ENCODE measurements around the gene IL9. TPM values are rescaled to one million over a fixed set of nuclear protein-coding genes. Genes with fewer than 3 reads are reported as not detected.
A peak's percentile ranks its signal among the peaks of the same experiment; 100 is the strongest.

IL9 gene
- total RNA-seq, 1 donor from 2014 or later: not detected

- Histone ChIP-seq H3K4me1 (no peaks in the 10 kb centered on the region), H3K9me3 (no peaks in the 10 kb centered on the region), H3K27me3 (no peaks in the 10 kb centered on the region), H3K36me3 (no peaks in the 10 kb centered on the region), H3K4me3 (no peak overlapping the region), H3K27ac (no peak overlapping the region)
- no peak for TF ChIP-seq CTCF (IDR thresholded peaks at IDR 0.05)
- no peak for DNase-seq (ENCODE audit: low spot score in 2 of 2)
- intact Hi-C loops (cut with DNase I): loop anchor here (5.0 kb wide), 1 partner anchor 196 kb away; no protein-coding TSS in a partner anchor
These were observed 9.5 kb downstream of the IL9 start for GRCh38 chr5:135886136-135886535.

- H3K9me3 ChIP-seq: no peaks in the 10 kb centered on the region
These were observed 10.6 kb downstream of the IL9 start for GRCh38 chr5:135885031-135885430.

GRCh38 chr5:135883441-135883840 lies 12.2 kb downstream of the IL9 start:
- no peaks in the 10 kb centered on the region for H3K9me3 ChIP-seq
- intact Hi-C loops (cut with DNase I): no loop called here
- TF ChIP-seq CTCF (IDR thresholded peaks at IDR 0.05): no peak

More at GRCh38 chr5:135885031-135885430, 10.6 kb downstream of the IL9 start:
- Histone ChIP-seq H3K27ac (no peak overlapping the region), H3K36me3 (no peaks in the 10 kb centered on the region), H3K4me1 (no peaks in the 10 kb centered on the region), H3K27me3 (no peaks in the 10 kb centered on the region), H3K4me3 (no peak overlapping the region)
- intact Hi-C loops (cut with DNase I): loop anchor here (5.0 kb wide), 1 partner anchor 197 kb away; no protein-coding TSS in a partner anchor
- no peak for TF ChIP-seq CTCF (IDR thresholded peaks at IDR 0.05)
- DNase-seq (ENCODE audit: low spot score in 2 of 2): no peak

GRCh38 chr5:135883026-135883425 lies 12.6 kb downstream of the IL9 start:
- no peak overlapping the region for H3K27ac ChIP-seq
- H3K36me3 ChIP-seq: no peaks in the 10 kb centered on the region
- no peak for TF ChIP-seq CTCF (IDR thresholded peaks at IDR 0.05)
- no peaks in the 10 kb centered on the region for H3K4me1 ChIP-seq
- no peaks in the 10 kb centered on the region for H3K9me3 ChIP-seq
- no peak overlapping the region for H3K4me3 ChIP-seq
- H3K27me3 ChIP-seq: no peaks in the 10 kb centered on the region
- intact Hi-C loops (cut with DNase I): no loop called here
- no peak for DNase-seq (ENCODE audit: low spot score in 2 of 2)

More at GRCh38 chr5:135883441-135883840, 12.2 kb downstream of the IL9 start:
- no peaks in the 10 kb centered on the region for H3K36me3 ChIP-seq
- H3K27ac ChIP-seq: no peak overlapping the region
- H3K4me1 ChIP-seq: no peaks in the 10 kb centered on the region
- no peaks in the 10 kb centered on the region for H3K27me3 ChIP-seq
- DNase-seq (ENCODE audit: low spot score in 2 of 2): no peak
- H3K4me3 ChIP-seq: no peak overlapping the region

GRCh38 chr5:135881819-135882218 lies 13.8 kb downstream of the IL9 start:
- no peaks in the 10 kb centered on the region for H3K27me3 ChIP-seq
- intact Hi-C loops (cut with DNase I): no loop called here
- H3K36me3 ChIP-seq: no peaks in the 10 kb centered on the region
- no peak for TF ChIP-seq CTCF (IDR thresholded peaks at IDR 0.05)
- DNase-seq (ENCODE audit: low spot score in 2 of 2): peak in 1 of 2 donors; percentile 9
- no peaks in the 10 kb centered on the region for H3K4me1 ChIP-seq
- no peaks in the 10 kb centered on the region for H3K9me3 ChIP-seq
- H3K4me3 ChIP-seq: no peak overlapping the region
- H3K27ac ChIP-seq: no peak overlapping the region

GRCh38 chr5:135881244-135881643 lies 14.4 kb downstream of the IL9 start:
- H3K9me3 ChIP-seq: no peaks in the 10 kb centered on the region
- H3K4me3 ChIP-seq: no peak overlapping the region
- no peaks in the 10 kb centered on the region for H3K27me3 ChIP-seq
- DNase-seq (ENCODE audit: low spot score in 2 of 2): peak in 1 of 2 donors; percentile 16
- no peak overlapping the region for H3K27ac ChIP-seq
- H3K36me3 ChIP-seq: no peaks in the 10 kb centered on the region
- no peak for TF ChIP-seq CTCF (IDR thresholded peaks at IDR 0.05)
- no peaks in the 10 kb centered on the region for H3K4me1 ChIP-seq
- intact Hi-C loops (cut with DNase I): no loop called here
